SK-N-SH (cell line): ENCODE results near the gene TMEM187.

ENCODE experiments used
- GABPA ChIP-seq: IDR thresholded peaks from 2 replicates; pipeline ENCODE4 v1.4.0; 2012; ENCODE audit warnings: low read depth, mild to moderate bottlenecking
- POLR2AphosphoS5 ChIP-seq: IDR thresholded peaks from 2 replicates; pipeline ENCODE4 v1.6.1; 2012; ENCODE audit warnings: low read depth, low read length
- SIN3A ChIP-seq: IDR thresholded peaks from 2 replicates; pipeline ENCODE4 v1.6.1; 2012; ENCODE audit warnings: low read depth, mild to moderate bottlenecking, low read length, moderate library complexity, borderline replicate concordance
- SMC3 ChIP-seq: IDR thresholded peaks from 2 replicates; pipeline ENCODE4 v1.6.1; 2012; ENCODE audit warnings: low read depth, low read length, improper control_type of control experiment
- TF ChIP-seq, protein P1 (sequence below): fragments of 200-600 bp; sonication (generic); IDR thresholded peaks from 2 replicates; pipeline ENCODE4 v1.6.1; 2017; ENCODE audit warnings: antibody characterized with exemption, mild to moderate bottlenecking, moderate library complexity

DNA sequence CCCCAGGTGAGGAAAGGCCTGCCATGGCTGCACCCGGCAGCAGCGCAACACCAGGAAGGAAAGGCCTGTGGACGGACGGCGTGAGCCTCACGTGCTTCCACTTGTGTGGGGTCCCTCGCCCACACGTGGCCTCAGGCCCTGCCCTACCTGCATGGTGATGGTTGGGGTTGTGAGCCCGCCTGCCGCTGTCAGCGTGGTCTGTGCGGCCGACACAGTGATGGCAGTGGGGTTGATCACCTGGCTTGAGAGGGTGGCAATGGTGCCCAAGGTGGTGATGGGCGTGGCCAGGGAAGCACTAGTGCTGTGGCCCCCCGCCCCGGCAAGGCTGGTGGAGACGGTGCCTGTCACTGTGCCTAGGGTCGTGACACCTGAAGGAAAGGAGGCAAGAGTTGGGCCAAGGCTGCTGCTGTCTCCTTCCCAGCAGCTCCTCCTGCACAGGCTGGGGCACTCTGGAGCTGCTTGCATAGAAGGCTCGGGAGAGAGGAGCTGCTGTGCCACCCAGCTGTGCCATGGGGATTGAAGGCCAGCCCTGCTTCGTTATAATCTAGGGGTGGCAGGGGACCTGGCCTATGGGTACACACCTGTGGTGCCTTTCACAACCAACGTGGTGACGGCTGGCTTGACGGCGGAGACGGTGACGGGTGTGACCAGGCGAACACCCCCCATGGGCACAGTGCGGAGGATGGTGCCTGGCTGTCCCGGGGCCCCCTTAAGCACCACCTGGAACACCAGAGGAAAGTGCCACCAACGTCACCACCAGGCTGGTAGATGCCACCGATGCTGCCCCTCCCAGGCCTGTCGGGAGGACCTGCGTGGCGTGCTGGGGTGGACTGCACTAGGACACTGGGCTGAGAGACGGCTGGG lies 16.3 kb upstream of the TMEM187 start:
- TF ChIP-seq, protein P1, sequence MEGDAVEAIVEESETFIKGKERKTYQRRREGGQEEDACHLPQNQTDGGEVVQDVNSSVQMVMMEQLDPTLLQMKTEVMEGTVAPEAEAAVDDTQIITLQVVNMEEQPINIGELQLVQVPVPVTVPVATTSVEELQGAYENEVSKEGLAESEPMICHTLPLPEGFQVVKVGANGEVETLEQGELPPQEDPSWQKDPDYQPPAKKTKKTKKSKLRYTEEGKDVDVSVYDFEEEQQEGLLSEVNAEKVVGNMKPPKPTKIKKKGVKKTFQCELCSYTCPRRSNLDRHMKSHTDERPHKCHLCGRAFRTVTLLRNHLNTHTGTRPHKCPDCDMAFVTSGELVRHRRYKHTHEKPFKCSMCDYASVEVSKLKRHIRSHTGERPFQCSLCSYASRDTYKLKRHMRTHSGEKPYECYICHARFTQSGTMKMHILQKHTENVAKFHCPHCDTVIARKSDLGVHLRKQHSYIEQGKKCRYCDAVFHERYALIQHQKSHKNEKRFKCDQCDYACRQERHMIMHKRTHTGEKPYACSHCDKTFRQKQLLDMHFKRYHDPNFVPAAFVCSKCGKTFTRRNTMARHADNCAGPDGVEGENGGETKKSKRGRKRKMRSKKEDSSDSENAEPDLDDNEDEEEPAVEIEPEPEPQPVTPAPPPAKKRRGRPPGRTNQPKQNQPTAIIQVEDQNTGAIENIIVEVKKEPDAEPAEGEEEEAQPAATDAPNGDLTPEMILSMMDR: no peak
- no peak for TF ChIP-seq POLR2AphosphoS5
- TF ChIP-seq GABPA: no peak
- TF ChIP-seq SIN3A: no peak
- no peak for TF ChIP-seq SMC3
